Transverse colon (tissue), 3 donors: ENCODE data around the gene ATP23.

Experiments
- POLR2A ChIP-seq: fragments of 450-650 bp; IDR thresholded peaks from one replicate; pipeline ENCODE4 v1.6.1; 2016; ENCODE audit warnings: antibody characterized with exemption, mild to moderate bottlenecking, moderate library complexity
- TF ChIP-seq, protein P1 (sequence below), 5 experiments: fragments of 200-600 bp in 3 of 5; fragments of 450-650 bp in 2 of 5; sonication (generic) in 3 of 5; IDR thresholded peaks; 1 replicate in 2 of 5; 2 replicates in 3 of 5; pipeline ENCODE4 v1.5.1; 2016 to 2017; ENCODE audit warnings: antibody characterized with exemption in 5 of 5, inconsistent platforms in 3 of 5, mild to moderate bottlenecking in 2 of 5, moderate library complexity in 1 of 5

- TF ChIP-seq, protein P1, sequence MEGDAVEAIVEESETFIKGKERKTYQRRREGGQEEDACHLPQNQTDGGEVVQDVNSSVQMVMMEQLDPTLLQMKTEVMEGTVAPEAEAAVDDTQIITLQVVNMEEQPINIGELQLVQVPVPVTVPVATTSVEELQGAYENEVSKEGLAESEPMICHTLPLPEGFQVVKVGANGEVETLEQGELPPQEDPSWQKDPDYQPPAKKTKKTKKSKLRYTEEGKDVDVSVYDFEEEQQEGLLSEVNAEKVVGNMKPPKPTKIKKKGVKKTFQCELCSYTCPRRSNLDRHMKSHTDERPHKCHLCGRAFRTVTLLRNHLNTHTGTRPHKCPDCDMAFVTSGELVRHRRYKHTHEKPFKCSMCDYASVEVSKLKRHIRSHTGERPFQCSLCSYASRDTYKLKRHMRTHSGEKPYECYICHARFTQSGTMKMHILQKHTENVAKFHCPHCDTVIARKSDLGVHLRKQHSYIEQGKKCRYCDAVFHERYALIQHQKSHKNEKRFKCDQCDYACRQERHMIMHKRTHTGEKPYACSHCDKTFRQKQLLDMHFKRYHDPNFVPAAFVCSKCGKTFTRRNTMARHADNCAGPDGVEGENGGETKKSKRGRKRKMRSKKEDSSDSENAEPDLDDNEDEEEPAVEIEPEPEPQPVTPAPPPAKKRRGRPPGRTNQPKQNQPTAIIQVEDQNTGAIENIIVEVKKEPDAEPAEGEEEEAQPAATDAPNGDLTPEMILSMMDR (IDR thresholded peaks at IDR 0.05), result no peak
- no peak for TF ChIP-seq POLR2A
Observed at GRCh38 chr12:57992001-57992400, 50.6 kb downstream of the ATP23 start.
